ENCODE data around the gene SH3BP1.
A peak's percentile ranks its signal among the peaks of the same experiment; 100 is the strongest.
"Not testable (repeated sequence)": the region's sequence is repeated elsewhere in the genome, so short reads cannot be mapped to it uniquely, and the experiment has no call there.

Gene SH3BP1

GRCh38 chr22:37686002-37686982, 46.8 kb downstream of the SH3BP1 start, which contains the start of gene NOL12:
Gene NOL12 (plus strand): TSS chr22:37686343. CDS start chr22:37686393, 50 bp downstream.
- ChIA-PET CTCF (interaction anchor here (0.7 to 39.6 kb wide), 6 partner anchors 10 to 82 kb away, joined by 3 to 672 read pairs (median 5); partner anchors contain the start of genes LGALS1, PDXP and SH3BP1), POLR2A (interaction anchor here (0.6 to 1.1 kb wide), 2 partner anchors 77 to 110 kb away, joined by 3 read pairs; partner anchors contain the start of gene GGA1)
- peaks cover 0 to 22% (median 20%) of the 10 kb centered on the region in 4 experiments for H3K4me1 ChIP-seq (ENCODE audit: control extremely low read depth in 1 of 4, control insufficient read depth in 4 of 4, insufficient read depth in 4 of 4, low read length in 3 of 4)
- 1% methylated on average over 55 of the region's 62 CpGs for WGBS (ENCODE audit: insufficient coverage)
- H3K9me3 ChIP-seq (ENCODE audit: control extremely low read depth in 1 of 5, control insufficient read depth in 4 of 5, insufficient read depth in 2 of 5, low read depth in 1 of 5, low read length in 4 of 5): no peaks in the 10 kb centered on the region
- peak within 1 kb of the TSS; percentile 79 to 91 for H3K27ac ChIP-seq (ENCODE audit: insufficient read depth in 1 of 2, low read depth in 1 of 2, low read length in 2 of 2, poor library complexity in 1 of 2, severe bottlenecking in 2 of 2)
- H3K36me3 ChIP-seq (ENCODE audit: control insufficient read depth in 4 of 4, insufficient read depth in 4 of 4, low read length in 3 of 4): peaks cover 9 to 33% (median 21%) of the 10 kb centered on the region in 4 experiments
- peak; percentile 88 to 91 (median 89) for DNase-seq
- H3K27me3 ChIP-seq (replicated peaks in 2 of 5; ENCODE audit: control insufficient read depth in 4 of 5, insufficient read depth in 5 of 5, low read length in 4 of 5): no peaks in the 10 kb centered on the region
- peak within 1 kb of the TSS; percentile 81 to 98 (median 96) for H3K4me3 ChIP-seq (ENCODE audit: control insufficient read depth in 1 of 7, extremely low read depth in 1 of 7, insufficient read depth in 4 of 7, low read depth in 2 of 7, low read length in 6 of 7)

DNA sequence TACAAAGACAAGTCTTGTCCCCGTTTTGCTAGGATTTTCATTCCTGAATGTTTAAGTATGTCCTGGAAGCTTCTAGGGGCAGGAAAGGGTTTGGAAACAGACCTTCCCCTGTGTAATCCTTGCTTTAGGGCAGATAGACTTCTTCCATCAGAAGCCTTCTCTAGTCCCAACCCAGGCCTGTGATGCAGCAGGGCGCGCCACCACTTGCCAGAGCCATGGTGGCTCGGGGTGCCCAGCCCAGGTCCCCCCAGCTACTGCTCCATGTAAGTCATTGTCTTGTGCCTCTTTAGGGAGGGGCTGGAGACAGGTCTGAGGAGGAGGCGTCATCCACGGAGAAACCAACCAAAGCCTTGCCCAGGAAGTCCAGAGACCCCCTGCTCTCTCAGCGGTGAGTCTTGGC, 50.9 kb downstream of the SH3BP1 start:
- WGBS (ENCODE audit: insufficient coverage): 93% methylated on average over 5 of the region's 7 CpGs
- Histone ChIP-seq H3K27ac (ENCODE audit: insufficient read depth in 1 of 2, low read depth in 1 of 2, low read length in 2 of 2, poor library complexity in 1 of 2, severe bottlenecking in 2 of 2) (no peak overlapping the region), H3K4me1 (ENCODE audit: control extremely low read depth in 1 of 4, control insufficient read depth in 4 of 4, insufficient read depth in 4 of 4, low read length in 3 of 4) (peaks cover 0 to 16% (median 15%) of the 10 kb centered on the region in 4 experiments), H3K27me3 (replicated peaks in 2 of 5; ENCODE audit: control insufficient read depth in 4 of 5, insufficient read depth in 5 of 5, low read length in 4 of 5) (no peaks in the 10 kb centered on the region), H3K9me3 (ENCODE audit: control extremely low read depth in 1 of 5, control insufficient read depth in 4 of 5, insufficient read depth in 2 of 5, low read depth in 1 of 5, low read length in 4 of 5) (no peaks in the 10 kb centered on the region), H3K4me3 (ENCODE audit: control insufficient read depth in 1 of 7, extremely low read depth in 1 of 7, insufficient read depth in 4 of 7, low read depth in 2 of 7, low read length in 6 of 7) (no peak overlapping the region), H3K36me3 (ENCODE audit: control insufficient read depth in 4 of 4, insufficient read depth in 4 of 4, low read length in 3 of 4) (peaks cover 11 to 55% (median 45%) of the 10 kb centered on the region in 4 experiments)
- no peak for DNase-seq
- POLR2A ChIA-PET: no interaction called here
- CTCF ChIA-PET: interaction anchor here (1.3 kb wide), 2 partner anchors 11 to 55 kb away, joined by 3 read pairs; no protein-coding TSS in a partner anchor

DNA sequence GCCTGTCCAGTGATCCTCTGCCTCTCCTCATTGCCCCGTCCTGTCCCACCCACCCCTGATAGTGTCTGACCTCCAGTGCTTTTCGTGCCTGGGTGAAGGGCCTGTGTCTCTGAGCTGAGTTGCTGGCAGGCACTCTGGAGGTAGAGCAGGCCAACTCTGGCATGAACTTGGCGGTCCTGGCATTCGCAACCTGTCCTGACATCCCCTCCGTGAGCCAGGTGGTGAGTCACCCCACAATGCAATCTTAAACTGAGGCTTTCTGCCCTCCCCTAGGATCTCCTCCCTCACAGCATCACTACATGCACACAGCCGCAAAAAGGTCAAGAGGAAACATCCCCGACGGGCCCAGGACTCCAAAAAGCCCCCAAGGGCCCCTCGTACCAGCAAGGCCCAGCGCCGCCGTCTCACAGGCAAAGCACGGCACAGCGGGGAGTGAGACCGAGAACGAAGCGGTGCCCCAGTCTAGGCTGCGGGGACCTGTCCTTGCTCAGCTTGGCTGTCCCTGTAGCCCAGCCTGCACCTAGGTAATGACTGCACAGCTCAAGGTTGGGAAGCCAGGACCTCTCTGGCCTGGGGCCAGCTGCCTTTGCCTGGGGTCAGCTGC, 51.5 kb downstream of the SH3BP1 start:
- DNase-seq: no peak
- POLR2A ChIA-PET: no interaction called here
- Histone ChIP-seq H3K27ac (ENCODE audit: insufficient read depth in 1 of 2, low read depth in 1 of 2, low read length in 2 of 2, poor library complexity in 1 of 2, severe bottlenecking in 2 of 2) (no peak overlapping the region), H3K27me3 (replicated peaks in 2 of 5; ENCODE audit: control insufficient read depth in 4 of 5, insufficient read depth in 5 of 5, low read length in 4 of 5) (no peaks in the 10 kb centered on the region), H3K4me1 (ENCODE audit: control extremely low read depth in 1 of 4, control insufficient read depth in 4 of 4, insufficient read depth in 4 of 4, low read length in 3 of 4) (peaks cover 0 to 17% (median 14%) of the 10 kb centered on the region in 4 experiments), H3K4me3 (ENCODE audit: control insufficient read depth in 1 of 7, extremely low read depth in 1 of 7, insufficient read depth in 4 of 7, low read depth in 2 of 7, low read length in 6 of 7) (no peak overlapping the region), H3K9me3 (ENCODE audit: control extremely low read depth in 1 of 5, control insufficient read depth in 4 of 5, insufficient read depth in 2 of 5, low read depth in 1 of 5, low read length in 4 of 5) (no peaks in the 10 kb centered on the region), H3K36me3 (ENCODE audit: control insufficient read depth in 4 of 4, insufficient read depth in 4 of 4, low read length in 3 of 4) (peaks cover 11 to 55% (median 45%) of the 10 kb centered on the region in 4 experiments)
- WGBS (ENCODE audit: insufficient coverage): 98% methylated on average over 18 of the region's 18 CpGs
- CTCF ChIA-PET: interaction anchor here (1.1 to 1.3 kb wide), 2 partner anchors 11 to 48 kb away, joined by 3 read pairs; no protein-coding TSS in a partner anchor

GRCh38 chr22:37692627-37693285, 53.3 kb downstream of the SH3BP1 start:
- no peaks in the 10 kb centered on the region for H3K9me3 ChIP-seq (ENCODE audit: control extremely low read depth in 1 of 5, control insufficient read depth in 4 of 5, insufficient read depth in 2 of 5, low read depth in 1 of 5, low read length in 4 of 5)
- DNase-seq: no peak
- peaks cover 0 to 12% (median 6%) of the 10 kb centered on the region in 4 experiments for H3K4me1 ChIP-seq (ENCODE audit: control extremely low read depth in 1 of 4, control insufficient read depth in 4 of 4, insufficient read depth in 4 of 4, low read length in 3 of 4)
- H3K4me3 ChIP-seq (ENCODE audit: control insufficient read depth in 1 of 7, extremely low read depth in 1 of 7, insufficient read depth in 4 of 7, low read depth in 2 of 7, low read length in 6 of 7): no peak overlapping the region
- 96% methylated on average over 14 of the region's 15 CpGs for WGBS (ENCODE audit: insufficient coverage)
- ChIA-PET CTCF (no interaction called here), POLR2A (no interaction called here)
- no peak overlapping the region for H3K27ac ChIP-seq (ENCODE audit: insufficient read depth in 1 of 2, low read depth in 1 of 2, low read length in 2 of 2, poor library complexity in 1 of 2, severe bottlenecking in 2 of 2)
- no peaks in the 10 kb centered on the region for H3K27me3 ChIP-seq (replicated peaks in 2 of 5; ENCODE audit: control insufficient read depth in 4 of 5, insufficient read depth in 5 of 5, low read length in 4 of 5)
- H3K36me3 ChIP-seq (ENCODE audit: control insufficient read depth in 4 of 4, insufficient read depth in 4 of 4, low read length in 3 of 4): peaks cover 11 to 53% (median 45%) of the 10 kb centered on the region in 4 experiments

DNA sequence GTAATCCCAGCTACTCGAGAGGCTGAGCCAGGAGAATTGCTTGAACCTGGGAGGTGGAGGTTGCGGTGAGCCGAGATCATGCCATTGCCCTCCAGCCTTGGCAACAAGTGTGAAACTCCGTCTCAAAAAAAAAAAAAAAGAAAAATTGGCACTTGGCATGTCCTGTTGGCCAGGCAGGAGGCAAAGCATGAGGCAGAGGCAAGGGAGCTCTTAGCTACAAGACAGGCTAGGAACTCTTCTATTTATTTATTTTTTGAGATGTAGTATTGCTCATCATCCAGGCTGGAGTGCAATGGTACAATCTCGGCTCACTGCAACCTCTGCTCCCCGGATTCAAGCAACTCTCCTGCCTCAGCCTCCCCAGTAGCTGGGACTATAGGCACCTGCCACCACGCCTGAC, 54.7 kb downstream of the SH3BP1 start:
- Histone ChIP-seq H3K36me3 (ENCODE audit: control insufficient read depth in 4 of 4, insufficient read depth in 4 of 4, low read length in 3 of 4) (peaks cover 6 to 41% (median 32%) of the 10 kb centered on the region in 4 experiments), H3K4me1 (ENCODE audit: control extremely low read depth in 1 of 4, control insufficient read depth in 4 of 4, insufficient read depth in 4 of 4, low read length in 3 of 4) (peaks cover 0 to 11% (median 6%) of the 10 kb centered on the region in 4 experiments)
- not testable (repeated sequence) for DNase-seq; H3K27ac ChIP-seq (ENCODE audit: insufficient read depth in 1 of 2, low read depth in 1 of 2, low read length in 2 of 2, poor library complexity in 1 of 2, severe bottlenecking in 2 of 2); H3K9me3 ChIP-seq (ENCODE audit: control extremely low read depth in 1 of 5, control insufficient read depth in 4 of 5, insufficient read depth in 2 of 5, low read depth in 1 of 5, low read length in 4 of 5); H3K27me3 ChIP-seq (replicated peaks in 2 of 5; ENCODE audit: control insufficient read depth in 4 of 5, insufficient read depth in 5 of 5, low read length in 4 of 5); H3K4me3 ChIP-seq (ENCODE audit: control insufficient read depth in 1 of 7, extremely low read depth in 1 of 7, insufficient read depth in 4 of 7, low read depth in 2 of 7, low read length in 6 of 7)
- ChIA-PET POLR2A (interaction anchor here (0.6 kb wide), 1 partner anchor 102 kb away, joined by 3 read pairs; no protein-coding TSS in a partner anchor), CTCF (interaction anchor here (1.4 to 2.6 kb wide), 2 partner anchors 13 to 51 kb away, joined by 5 to 16 read pairs; no protein-coding TSS in a partner anchor)
- 95% methylated on average over 6 of the region's 7 CpGs for WGBS (ENCODE audit: insufficient coverage)

- not testable (repeated sequence) for H3K27ac ChIP-seq (ENCODE audit: insufficient read depth in 1 of 2, low read depth in 1 of 2, low read length in 2 of 2, poor library complexity in 1 of 2, severe bottlenecking in 2 of 2); DNase-seq; H3K9me3 ChIP-seq (ENCODE audit: control extremely low read depth in 1 of 5, control insufficient read depth in 4 of 5, insufficient read depth in 2 of 5, low read depth in 1 of 5, low read length in 4 of 5); H3K27me3 ChIP-seq (replicated peaks in 2 of 5; ENCODE audit: control insufficient read depth in 4 of 5, insufficient read depth in 5 of 5, low read length in 4 of 5)
- H3K4me3 ChIP-seq (ENCODE audit: control insufficient read depth in 1 of 7, extremely low read depth in 1 of 7, insufficient read depth in 4 of 7, low read depth in 2 of 7, low read length in 6 of 7): peak overlapping the region in 5 of 7 experiments; percentile 23 to 59 (median 36)
- H3K4me1 ChIP-seq (ENCODE audit: control extremely low read depth in 1 of 4, control insufficient read depth in 4 of 4, insufficient read depth in 4 of 4, low read length in 3 of 4): peaks cover 0 to 16% (median 6%) of the 10 kb centered on the region in 4 experiments
- 29% methylated on average over 9 of the region's 13 CpGs for WGBS (ENCODE audit: insufficient coverage)
- peaks cover 2 to 26% (median 22%) of the 10 kb centered on the region in 4 experiments for H3K36me3 ChIP-seq (ENCODE audit: control insufficient read depth in 4 of 4, insufficient read depth in 4 of 4, low read length in 3 of 4)
- ChIA-PET CTCF (interaction anchor here (0.7 to 2.6 kb wide), 13 partner anchors 10 to 88 kb away, joined by 3 to 18 read pairs (median 5); partner anchors contain the start of genes LGALS1 and NOL12), POLR2A (interaction anchor here (1.5 kb wide), 1 partner anchor 37 kb away, joined by 4 read pairs; no protein-coding TSS in a partner anchor)
These were observed 56.8 kb downstream of the SH3BP1 start for GRCh38 chr22:37696260-37696656.

Data from common myeloid progenitor, CD34-positive (primary cell).